Uterus (tissue), 2 donors: Measurements from ENCODE around the gene KRT2.

ENCODE experiments used
- CTCF ChIP-seq, 4 experiments: fragments of 200-600 bp in 2 of 4; fragments of 450-650 bp in 2 of 4; sonication (generic) in 2 of 4; IDR thresholded peaks; one replicate each; pipeline ENCODE4 v1.5.1; 2016 to 2019; ENCODE audit warnings: antibody characterized with exemption in 4 of 4, mild to moderate bottlenecking in 2 of 4, moderate library complexity in 1 of 4
- POLR2A ChIP-seq, 2 donors: fragments of 450-650 bp; IDR thresholded peaks; one replicate each; pipeline ENCODE4 v1.6.1; 2016; ENCODE audit warnings: antibody characterized with exemption in 2 of 2, mild to moderate bottlenecking in 1 of 2, moderate library complexity in 1 of 2

- TF ChIP-seq POLR2A (IDR thresholded peaks at IDR 0.05) (no peak), CTCF (IDR thresholded peaks at IDR 0.05) (no peak)
Measured at GRCh38 chr12:52612431-52613383, 39.3 kb downstream of the KRT2 start.
